Psoas muscle (tissue), 8 donors: ENCODE results near the gene TAF5L. TPM values are rescaled to one million over a fixed set of nuclear protein-coding genes. Genes with fewer than 3 reads are reported as not detected.

Experiments
- ATAC-seq, 4 donors: fragments of 200-7000 bp; cut with Tn5 transposase; one replicate each; pipeline ENCODE4 v1.9.1; 2020; ENCODE audit warnings: moderate library complexity in 3 of 4, mild to moderate bottlenecking in 2 of 4
- DNase-seq, 2 donors: peaks; one replicate each; pipeline ENCODE4 v3.0.0-alpha.2; 2020
- H3K27ac ChIP-seq: fragments of 200-600 bp; one replicate; pipeline ENCODE4 v1.8.0; 2022
- H3K27me3 ChIP-seq, 3 donors: fragments of 200-600 bp in 1 of 3; one replicate each; pipeline versions ENCODE4 v1.6.1 to v1.8.0; 2013 to 2022; ENCODE audit warnings: low read length in 2 of 3, mild to moderate bottlenecking in 2 of 3, moderate library complexity in 1 of 3; ENCODE audit not compliant: insufficient read depth in 3 of 3
- H3K36me3 ChIP-seq, 2 donors: fragments of 200-600 bp in 1 of 2; one replicate each; pipeline versions ENCODE4 v1.6.1 to v1.8.0; 2013 to 2022; ENCODE audit warnings: low read depth in 1 of 2, mild to moderate bottlenecking in 1 of 2, moderate library complexity in 1 of 2; ENCODE audit not compliant: insufficient read depth in 1 of 2
- H3K4me1 ChIP-seq: fragments of 200-600 bp; one replicate; pipeline ENCODE4 v1.8.0; 2022
- H3K4me3 ChIP-seq: fragments of 200-600 bp; one replicate; pipeline ENCODE4 v1.8.0; 2022; ENCODE audit warnings: mild to moderate bottlenecking
- H3K9me3 ChIP-seq: fragments of 200-600 bp; one replicate; pipeline ENCODE4 v1.8.0; 2022
- CTCF ChIP-seq: fragments of 200-600 bp; IDR thresholded peaks from one replicate; pipeline ENCODE4 v1.8.0; 2022; ENCODE audit warnings: antibody characterized with exemption
- WGBS, 3 donors: extraction: QIAGEN DNeasy Blood & Tissue Kit; methylation state at CpG; one replicate each; pipeline versions ENCODE4 v1.1.6 to v1.1.7; 2013; 5-methylcytosine and 5-hydroxymethylcytosine counted together
- intact Hi-C, 2 donors: fragments of 100-400 bp; cut with DNase I; formaldehyde crosslinking; loops; one replicate each; pipeline versions ENCODE4 v1.11.0 to v1.14.2; 2022
- polyA plus RNA-seq, 3 donors: library from polyadenylated mRNA; stranded (reverse); fragments of 200-250 nt; gene quantifications; one replicate each; pipeline ENCODE4 v1.2.3, GENCODE V29; 2013
- total RNA-seq, 4 donors: library from RNA; stranded (reverse); fragmentation: NEBNext Ultra II Directional in 2 of 4; extraction: Animal tissue kit (Norgen Biotek cat#: 25700) in 2 of 4; gene quantifications; one replicate each; pipeline versions ENCODE4 v1.2.1 to v1.2.4, GENCODE V29; 2021 to 2023
- donor health status: healthy with polysubstance abuse.
- donor health status: DM: no; HTN: no; CAD: no; lungs with moderate emphysema.
- donor health status: Bipolar disorder and iron deficiency.
- donor health status: healthy.
- donor health status: DM: yes; HTN: yes; CAD: no.
- donor health status: DM: no; HTN: no; CAD: no.
- donor health status: DM: no; HTN: no; CAD: no.
- donor health status: DM: yes; HTN: yes; CAD: no.

The TAF5L gene
- total and polyA plus RNA-seq, 7 donors, result 8.5 to 49.0 (median 15.9) TPM

GRCh38 chr1:229671310-229671709, 45.4 kb upstream of the TAF5L start:
- H3K27me3 ChIP-seq, result no peaks in the 10 kb centered on the region
- WGBS, 3 donors, result 85 to 93% (median 85%) methylated on average over 5 of the region's 5 CpGs
- no peak for TF ChIP-seq CTCF
- no peaks in the 10 kb centered on the region for H3K36me3 ChIP-seq
- no peaks in the 10 kb centered on the region for H3K4me1 ChIP-seq
- intact Hi-C loops, result no loop called here
- H3K27ac ChIP-seq, result no peak overlapping the region
- H3K9me3 ChIP-seq, result no peaks in the 10 kb centered on the region
- DNase-seq (no peak), ATAC-seq (no peak)
- no peak overlapping the region for H3K4me3 ChIP-seq

- intact Hi-C loops, result no loop called here
- TF ChIP-seq CTCF, result no peak
- no peaks in the 10 kb centered on the region for H3K9me3 ChIP-seq
- 75 to 80% (median 77%) methylated on average over 4 of the region's 4 CpGs for whole genome bisulfite sequencing, 3 donors
- no peak for DNase-seq
- no peaks in the 10 kb centered on the region for H3K4me1 ChIP-seq
- no peaks in the 10 kb centered on the region for H3K27me3 ChIP-seq
- ATAC-seq, result no peak
- H3K36me3 ChIP-seq, result no peaks in the 10 kb centered on the region
- no peak overlapping the region for H3K4me3 ChIP-seq
- H3K27ac ChIP-seq, result no peak overlapping the region
These were observed 43.4 kb upstream of the TAF5L start for GRCh38 chr1:229669333-229669732.

- WGBS, 3 donors, result 71 to 83% (median 83%) methylated on average over 4 of the region's 4 CpGs
- Histone ChIP-seq H3K4me3 (no peak overlapping the region), H3K9me3 (no peaks in the 10 kb centered on the region), H3K27me3 (no peaks in the 10 kb centered on the region), H3K36me3 (no peaks in the 10 kb centered on the region), H3K27ac (no peak overlapping the region), H3K4me1 (no peaks in the 10 kb centered on the region)
- intact Hi-C loops, result no loop called here
- DNase-seq (no peak), ATAC-seq (no peak)
- TF ChIP-seq CTCF, result no peak
These were observed 40.7 kb upstream of the TAF5L start for GRCh38 chr1:229666585-229666984.

- Histone ChIP-seq H3K4me3 (no peak overlapping the region), H3K36me3 (no peaks in the 10 kb centered on the region), H3K27me3 (no peaks in the 10 kb centered on the region), H3K27ac (no peak overlapping the region), H3K9me3 (no peaks in the 10 kb centered on the region), H3K4me1 (no peaks in the 10 kb centered on the region)
- WGBS, 3 donors, result 78 to 81% (median 81%) methylated on average over 7 of the region's 7 CpGs
- no peak for TF ChIP-seq CTCF
- ATAC-seq (no peak), DNase-seq (no peak)
- intact Hi-C loops, result no loop called here
These were observed 40.1 kb upstream of the TAF5L start for GRCh38 chr1:229665912-229666558.
